ENCODE data around the gene GLI3. TPM values are rescaled to one million over a fixed set of nuclear protein-coding genes. Genes with fewer than 3 reads are reported as not detected.

Gene GLI3
- total RNA-seq, 1 experiment from 2014 or later: 45.0 TPM

DNA sequence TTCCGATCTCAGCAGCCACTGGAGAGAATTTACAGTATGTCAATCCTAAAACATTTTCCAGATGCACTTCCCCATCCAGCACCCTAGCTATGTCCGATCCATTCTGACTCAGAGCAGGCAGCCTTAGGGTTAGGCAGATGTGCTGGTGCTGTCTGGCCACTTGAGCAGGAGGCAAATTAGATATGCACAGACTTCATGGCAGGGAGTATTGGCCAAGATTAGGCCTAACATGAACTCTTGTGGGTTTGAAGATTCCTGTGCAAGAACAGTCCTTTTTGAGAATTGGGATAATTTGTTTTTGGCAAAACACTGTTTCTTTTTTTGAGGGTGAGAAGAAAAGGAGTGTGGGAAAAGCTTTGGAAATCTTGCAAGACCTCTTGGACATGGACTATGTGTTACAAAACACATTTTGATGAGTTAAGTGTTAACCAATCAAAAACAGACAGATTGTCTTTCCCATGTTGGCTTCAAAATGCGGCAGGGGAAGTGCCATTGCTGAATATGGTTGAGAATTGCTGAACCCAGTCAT is 315.5 kb downstream of the GLI3 start:
- Histone ChIP-seq H3K27ac (ENCODE audit: insufficient read length, low read depth, low read length) (no peak overlapping the region), H3K27me3 (ENCODE audit: insufficient read depth, low read length) (no peaks in the 10 kb centered on the region), H3K23ac (ENCODE audit: insufficient read length, low read depth, low read length) (no peak overlapping the region), H3K23me2 (ENCODE audit: insufficient read length, low read depth, low read length, poor library complexity, severe bottlenecking) (no peaks in the 10 kb centered on the region), H3K4me1 (ENCODE audit: insufficient read depth, low read length) (no peaks in the 10 kb centered on the region), H3K18ac (ENCODE audit: insufficient read length, low read depth, low read length) (no peak overlapping the region), H3K4ac (ENCODE audit: low read depth, low read length) (no peak overlapping the region), H2AK5ac (ENCODE audit: insufficient read length, low read length) (no peak overlapping the region), H3K56ac (ENCODE audit: insufficient read length, low read depth, low read length) (no peak overlapping the region), H3K9me3 (ENCODE audit: control insufficient read depth, low read depth, low read length) (no peaks in the 10 kb centered on the region), H4K20me1 (ENCODE audit: control insufficient read depth, insufficient read depth, insufficient read length) (no peaks in the 10 kb centered on the region), H4K91ac (ENCODE audit: insufficient read length, low read depth, low read length) (no peak overlapping the region), H2BK120ac (ENCODE audit: low read depth, low read length, poor library complexity, severe bottlenecking) (no peak overlapping the region), H2BK15ac (ENCODE audit: low read depth, low read length) (no peak overlapping the region), H3K4me2 (ENCODE audit: insufficient read depth, insufficient read length, low read length) (no peak overlapping the region), H3K79me1 (ENCODE audit: insufficient read depth, low read depth, low read length, poor library complexity, severe bottlenecking) (no peaks in the 10 kb centered on the region), H2AFZ (ENCODE audit: low read length) (no peak overlapping the region), H2BK20ac (ENCODE audit: low read depth, low read length, poor library complexity, severe bottlenecking) (no peak overlapping the region), H4K5ac (ENCODE audit: insufficient read length, low read depth, low read length) (no peak overlapping the region), H2BK5ac (ENCODE audit: insufficient read length, low read length) (no peak overlapping the region), H3K14ac (ENCODE audit: insufficient read depth, low read length) (no peak overlapping the region), H3K79me2 (ENCODE audit: insufficient read depth, low read length) (no peaks in the 10 kb centered on the region), H3T11ph (ENCODE audit: low read length) (no peak overlapping the region), H2BK12ac (ENCODE audit: insufficient read length, low read depth, low read length) (no peak overlapping the region), H3K9ac (ENCODE audit: extremely low read depth, insufficient read length, low read length) (no peak overlapping the region), H4K8ac (replicated peaks; ENCODE audit: insufficient read length, low read depth, low read length) (no peak overlapping the region)
- no CpG with 5 or more reads among the region's 3 CpGs for WGBS (ENCODE audit: extremely low coverage, insufficient read length, low lambda C conversion rate)
- Mint-ChIP-seq H3K27ac (no peak overlapping the region), H3K4me3 (no peak overlapping the region), H3K9me3 (no peaks in the 10 kb centered on the region), H3K36me3 (ENCODE audit: insufficient read depth in 1 of 3, low read depth in 3 of 3) (no peaks in the 10 kb centered on the region), H3K27me3 (ENCODE audit: low read depth) (no peaks in the 10 kb centered on the region; the same call in 1 of the 2 replicates), H3K4me1 (no peaks in the 10 kb centered on the region)
- TF ChIP-seq, protein P1, sequence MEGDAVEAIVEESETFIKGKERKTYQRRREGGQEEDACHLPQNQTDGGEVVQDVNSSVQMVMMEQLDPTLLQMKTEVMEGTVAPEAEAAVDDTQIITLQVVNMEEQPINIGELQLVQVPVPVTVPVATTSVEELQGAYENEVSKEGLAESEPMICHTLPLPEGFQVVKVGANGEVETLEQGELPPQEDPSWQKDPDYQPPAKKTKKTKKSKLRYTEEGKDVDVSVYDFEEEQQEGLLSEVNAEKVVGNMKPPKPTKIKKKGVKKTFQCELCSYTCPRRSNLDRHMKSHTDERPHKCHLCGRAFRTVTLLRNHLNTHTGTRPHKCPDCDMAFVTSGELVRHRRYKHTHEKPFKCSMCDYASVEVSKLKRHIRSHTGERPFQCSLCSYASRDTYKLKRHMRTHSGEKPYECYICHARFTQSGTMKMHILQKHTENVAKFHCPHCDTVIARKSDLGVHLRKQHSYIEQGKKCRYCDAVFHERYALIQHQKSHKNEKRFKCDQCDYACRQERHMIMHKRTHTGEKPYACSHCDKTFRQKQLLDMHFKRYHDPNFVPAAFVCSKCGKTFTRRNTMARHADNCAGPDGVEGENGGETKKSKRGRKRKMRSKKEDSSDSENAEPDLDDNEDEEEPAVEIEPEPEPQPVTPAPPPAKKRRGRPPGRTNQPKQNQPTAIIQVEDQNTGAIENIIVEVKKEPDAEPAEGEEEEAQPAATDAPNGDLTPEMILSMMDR (conservative IDR thresholded peaks at IDR 0.05): no peak
- no peak for DNase-seq
